Measurements from ENCODE around the gene MIOS.

Gene MIOS

GRCh38 chr7:7582596-7582995 is 15.9 kb downstream of the MIOS start:
- no peak for DNase-seq

DNA sequence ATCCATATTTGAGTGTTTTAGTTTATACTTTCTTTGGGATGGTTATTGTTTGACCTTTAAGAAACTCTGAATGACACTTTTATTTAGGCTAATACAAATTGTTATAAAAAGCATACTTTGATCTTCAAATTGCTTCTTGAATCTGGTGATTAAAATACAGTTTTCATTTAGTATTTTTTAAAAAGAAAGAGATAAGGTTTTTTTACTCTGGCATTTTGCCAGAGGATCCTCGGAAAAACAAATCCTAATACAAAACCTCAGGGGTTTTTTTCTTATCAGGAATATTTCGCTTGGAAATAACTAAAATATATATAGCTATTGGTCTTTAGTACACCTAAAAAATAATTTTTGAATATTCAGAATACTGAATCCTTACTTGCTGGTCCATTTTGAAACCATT is 17.0 kb downstream of the MIOS start:
- DNase-seq, result no peak

DNA sequence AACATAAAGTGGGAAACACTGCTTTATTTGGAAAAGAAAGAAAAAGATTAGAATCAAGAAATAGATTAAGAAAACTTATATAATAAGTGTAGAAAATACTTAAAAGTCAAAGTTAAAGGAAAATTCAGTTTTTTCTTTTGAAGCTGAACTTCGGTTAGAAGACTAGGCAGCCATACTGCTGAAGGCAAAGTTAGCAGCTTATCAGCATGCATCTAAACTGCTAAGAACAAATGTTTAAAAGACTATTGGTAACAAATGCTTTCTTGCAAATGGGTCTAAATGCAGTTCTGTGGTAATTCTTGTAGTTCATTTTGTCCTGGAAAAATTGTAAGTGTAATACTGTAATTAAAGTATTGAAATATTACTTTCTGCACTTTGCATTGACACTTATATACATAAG is 18.0 kb downstream of the MIOS start:
- no peak for DNase-seq

DNA sequence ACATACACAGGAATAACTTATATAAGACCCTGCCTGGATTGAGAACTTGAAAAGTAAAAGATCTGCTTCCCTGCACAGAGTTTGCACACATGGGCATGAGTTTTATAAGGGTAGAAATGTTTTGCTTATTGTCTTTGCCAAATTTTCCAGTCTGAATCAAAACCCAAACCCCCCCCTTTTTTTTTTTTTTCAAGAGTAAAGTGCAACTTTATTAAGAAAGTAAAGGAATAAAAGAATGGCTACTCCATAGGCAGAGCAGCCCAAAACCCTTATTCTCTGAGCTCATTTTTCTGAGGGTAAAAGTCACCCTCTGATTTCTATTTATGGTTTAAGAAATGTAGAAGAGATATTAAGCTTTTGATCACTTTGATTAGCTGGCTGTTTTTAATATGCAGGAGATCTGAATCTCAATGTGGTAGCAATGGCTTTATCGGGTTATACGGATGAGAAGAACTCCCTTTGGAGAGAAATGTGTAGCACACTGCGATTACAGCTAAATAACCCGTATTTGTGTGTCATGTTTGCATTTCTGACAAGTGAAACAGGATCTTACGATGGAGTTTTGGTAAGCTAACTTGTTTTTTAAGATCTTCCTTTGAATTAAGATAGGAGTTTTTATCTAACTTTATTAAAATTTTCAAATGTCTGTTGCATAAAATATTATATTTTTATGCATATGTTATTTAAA is 18.7 kb downstream of the MIOS start:
- no peak for DNase-seq

DNA sequence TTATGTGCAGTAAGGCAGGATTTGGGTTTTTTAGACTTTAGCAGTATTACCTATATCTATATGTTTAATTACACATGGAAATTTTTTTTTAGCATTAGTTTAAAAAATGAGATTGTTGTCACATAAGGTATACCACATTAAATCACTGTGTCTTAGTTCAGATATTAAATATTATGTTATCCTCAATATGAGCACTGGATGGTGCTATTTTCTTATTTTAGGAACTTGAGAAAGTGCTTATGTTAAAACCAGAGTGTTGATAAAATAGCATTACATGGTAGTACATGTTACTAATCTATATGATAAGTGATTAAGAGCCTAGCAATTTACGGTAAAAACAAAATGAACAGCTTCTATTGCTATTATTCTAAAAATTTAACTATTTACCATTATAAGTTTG is 28.8 kb downstream of the MIOS start:
- no peak for DNase-seq

DNA sequence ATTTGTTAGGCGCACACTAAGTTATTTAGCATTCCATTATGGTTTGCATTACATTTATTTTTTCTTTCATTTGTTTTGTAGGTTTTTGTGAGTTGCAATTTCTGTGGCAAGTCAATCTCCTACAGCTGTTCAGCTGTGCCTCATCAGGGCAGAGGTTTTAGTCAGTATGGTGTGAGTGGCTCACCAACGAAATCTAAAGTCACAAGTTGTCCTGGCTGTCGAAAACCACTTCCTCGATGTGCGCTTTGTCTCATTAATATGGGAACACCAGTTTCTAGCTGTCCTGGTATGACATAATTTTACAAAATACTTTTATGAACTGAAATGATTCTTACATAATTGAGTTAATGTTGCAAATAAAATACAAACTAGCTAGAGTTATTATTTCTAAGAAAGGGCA is 29.5 kb downstream of the MIOS start:
- DNase-seq, result no peak

- DNase-seq, result no peak
Observed at GRCh38 chr7:7607010-7607409, 40.3 kb downstream of the MIOS start.

DNA sequence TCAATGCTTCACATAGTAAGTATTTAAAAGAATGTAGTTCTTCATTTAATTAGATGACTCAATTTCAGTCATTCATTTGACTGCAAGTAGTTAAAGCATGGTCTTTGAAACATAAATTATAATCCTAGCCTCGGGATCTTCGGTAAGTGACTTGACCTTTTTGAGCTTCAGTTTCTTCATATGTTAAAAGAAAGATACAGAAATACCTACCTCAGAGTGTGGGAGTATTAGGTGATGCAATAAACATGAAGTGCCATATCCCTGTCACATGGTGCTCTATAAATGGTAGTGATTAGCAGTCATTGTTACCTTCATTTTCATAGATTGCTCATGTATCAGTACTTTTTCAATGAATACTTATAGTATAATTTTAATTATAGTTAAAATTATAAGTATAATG is 42.6 kb downstream of the MIOS start:
- no peak for DNase-seq

DNA sequence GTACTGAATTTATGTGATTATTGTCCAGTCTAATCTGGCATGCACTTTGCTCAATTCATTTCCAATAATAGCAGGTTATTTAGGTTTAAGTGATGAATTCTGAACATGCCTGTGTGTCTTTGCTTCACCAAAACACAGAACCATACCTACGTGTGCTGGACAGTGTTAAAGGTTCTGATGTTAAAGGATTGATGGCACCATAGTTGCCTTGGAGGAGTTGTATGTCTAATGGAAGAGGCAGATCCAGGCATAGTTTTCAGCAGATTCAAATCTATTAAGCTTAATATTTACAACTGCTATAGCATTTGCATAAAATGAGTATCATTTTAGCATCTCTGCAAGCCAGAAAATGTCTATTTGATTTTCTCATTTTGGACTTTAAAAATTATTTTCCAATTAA is 45.8 kb downstream of the MIOS start:
- no peak for DNase-seq

DNA sequence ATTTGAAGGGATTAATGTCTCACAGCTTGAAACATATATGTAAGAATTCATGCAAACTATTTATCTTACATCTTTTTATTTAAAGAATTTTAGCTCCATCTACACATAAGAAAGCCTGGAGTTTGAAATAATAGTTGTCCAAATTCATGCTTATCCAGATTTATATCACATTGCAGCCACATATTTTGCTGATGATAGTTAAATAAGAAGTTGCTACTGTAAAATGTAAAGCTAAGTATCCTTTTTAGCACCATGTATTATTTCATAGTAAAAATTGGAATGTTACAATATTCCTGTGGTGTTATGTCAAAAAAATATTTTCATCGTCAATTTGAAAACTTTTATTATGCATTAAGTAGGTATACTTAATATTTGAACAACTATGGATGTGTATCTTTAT is 46.5 kb downstream of the MIOS start:
- no peak for DNase-seq

DNA sequence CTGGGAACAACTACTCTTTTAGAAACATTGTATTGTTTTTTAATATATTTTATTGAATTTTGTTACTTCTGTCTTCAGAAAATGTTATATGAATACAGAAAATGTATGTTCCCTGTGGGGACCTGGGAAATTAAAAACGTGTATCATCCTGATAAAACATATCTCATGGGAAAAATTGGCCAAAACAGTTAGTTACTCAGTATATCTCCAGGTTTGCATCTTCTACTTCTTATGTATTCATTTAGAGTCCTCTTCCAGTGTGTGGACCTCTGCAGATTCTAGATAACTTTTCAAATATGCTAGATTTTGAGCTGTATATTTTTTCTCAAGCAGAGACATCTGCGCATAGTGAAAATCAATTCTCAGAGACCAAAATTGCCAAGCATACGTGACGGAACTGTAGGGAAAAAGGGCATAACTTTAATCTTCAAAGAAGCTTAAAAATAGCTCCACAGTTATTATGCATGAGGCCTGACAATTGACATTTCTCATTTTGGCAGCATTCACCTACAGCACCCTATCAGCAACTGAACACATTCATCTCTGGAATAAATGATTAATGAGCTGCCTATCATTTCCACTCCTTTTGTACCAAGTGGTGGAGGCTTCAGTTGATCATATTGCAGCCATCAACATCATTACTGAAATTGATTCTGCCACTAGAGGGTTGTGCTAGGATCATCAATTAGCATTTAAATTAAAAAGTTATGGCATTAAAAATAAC is 47.5 kb downstream of the MIOS start:
- DNase-seq, result no peak

DNA sequence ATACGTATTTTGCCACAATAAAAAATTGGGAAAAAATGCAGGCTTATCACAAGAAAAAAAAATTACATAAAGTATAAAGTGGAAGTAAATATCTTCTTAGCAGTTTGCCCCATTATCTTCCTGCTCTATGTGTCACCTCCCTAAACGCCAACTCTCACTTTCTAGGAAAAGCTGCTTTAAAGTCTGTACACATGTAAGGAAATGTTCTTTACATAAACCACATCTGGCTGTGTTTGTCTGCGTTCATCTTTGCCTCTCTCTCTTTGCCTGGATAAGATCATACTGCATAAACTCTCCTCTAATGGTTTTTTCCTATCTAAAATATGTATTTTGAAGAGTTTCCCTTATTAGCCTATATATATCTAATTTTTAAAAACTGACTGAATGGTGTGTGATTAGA is 50.9 kb downstream of the MIOS start:
- DNase-seq, result no peak

- DNase-seq, result no peak
Observed at GRCh38 chr7:7618410-7618809, 51.7 kb downstream of the MIOS start.

GRCh38 chr7:7620236-7620635 is 53.6 kb downstream of the MIOS start:
- DNase-seq, result no peak

DNA sequence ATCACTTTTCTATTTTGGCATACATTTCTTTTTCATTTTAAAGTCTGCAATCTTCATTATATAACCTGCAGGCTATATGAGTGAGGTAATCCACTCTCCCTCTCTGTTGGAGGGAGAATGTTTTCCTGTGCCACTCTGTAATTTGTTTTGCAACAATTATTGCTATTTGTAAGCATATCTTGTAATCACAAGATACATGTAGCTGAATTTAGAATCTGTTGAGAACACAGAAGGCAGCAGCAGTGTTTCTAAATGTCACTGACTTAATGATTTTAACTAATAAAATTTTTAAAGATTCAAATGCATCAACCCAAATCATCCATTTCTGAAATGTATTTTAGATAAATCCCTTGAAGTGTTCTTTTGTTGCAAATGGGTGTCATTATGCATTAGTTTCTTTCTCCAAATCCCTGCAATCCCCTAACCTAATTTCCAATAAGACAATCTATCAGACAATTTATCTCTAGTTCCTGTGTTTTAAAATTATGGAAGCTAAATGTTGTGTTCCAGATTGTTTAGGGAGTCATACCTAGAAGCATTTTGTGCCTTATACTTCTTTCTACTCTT is 54.0 kb downstream of the MIOS start:
- no peak for DNase-seq

GRCh38 chr7:7628476-7628875 is 61.8 kb downstream of the MIOS start:
- no peak for DNase-seq

DNA sequence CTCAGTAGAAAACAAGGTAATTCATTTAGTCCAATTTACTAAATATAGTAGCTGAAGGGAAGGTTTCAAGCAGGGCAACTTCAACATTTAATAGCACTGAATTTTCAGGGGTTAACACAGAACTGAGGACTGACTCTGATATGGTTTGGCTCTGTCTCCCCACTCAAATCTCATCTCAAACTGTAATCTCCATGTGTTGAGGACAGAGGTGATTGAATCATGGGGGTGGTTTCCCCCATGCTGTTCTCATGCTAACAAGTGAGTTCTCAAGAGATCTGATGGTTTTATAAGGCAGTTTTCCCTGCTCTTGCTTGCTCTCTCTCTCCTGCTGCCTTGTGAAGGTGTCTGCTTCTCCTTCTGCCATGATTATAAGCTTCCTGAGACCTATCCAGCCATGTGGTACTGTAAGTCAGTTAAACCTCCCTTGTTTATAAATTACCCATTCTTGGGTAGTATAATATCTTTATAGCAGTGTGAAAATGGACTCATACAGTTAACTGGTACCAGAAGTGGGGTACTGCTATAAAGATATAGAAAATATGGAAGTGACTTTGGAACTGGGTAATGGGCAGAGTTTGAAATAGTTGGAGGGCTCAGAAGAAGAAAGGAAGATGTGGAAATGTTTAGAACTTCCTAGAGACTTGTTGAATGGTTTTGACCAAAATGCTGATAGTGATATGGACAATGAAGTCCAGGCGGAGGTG is 64.1 kb downstream of the MIOS start:
- DNase-seq, result no peak

- no peak for DNase-seq
Observed at GRCh38 chr7:7639421-7639820, 72.7 kb downstream of the MIOS start.

GRCh38 chr7:7639847-7640220 is 73.2 kb downstream of the MIOS start:
- DNase-seq, result no peak

- DNase-seq, result peak; percentile 94
Observed at GRCh38 chr7:7640221-7641128, 73.8 kb downstream of the MIOS start, which contains the start of gene UMAD1. TSS of gene UMAD1 (plus strand) at chr7:7640752. CDS start at chr7:7673372, 32,620 bp downstream.

GRCh38 chr7:7641129-7641663 is 74.5 kb downstream of the MIOS start:
- DNase-seq, result no peak

DNA sequence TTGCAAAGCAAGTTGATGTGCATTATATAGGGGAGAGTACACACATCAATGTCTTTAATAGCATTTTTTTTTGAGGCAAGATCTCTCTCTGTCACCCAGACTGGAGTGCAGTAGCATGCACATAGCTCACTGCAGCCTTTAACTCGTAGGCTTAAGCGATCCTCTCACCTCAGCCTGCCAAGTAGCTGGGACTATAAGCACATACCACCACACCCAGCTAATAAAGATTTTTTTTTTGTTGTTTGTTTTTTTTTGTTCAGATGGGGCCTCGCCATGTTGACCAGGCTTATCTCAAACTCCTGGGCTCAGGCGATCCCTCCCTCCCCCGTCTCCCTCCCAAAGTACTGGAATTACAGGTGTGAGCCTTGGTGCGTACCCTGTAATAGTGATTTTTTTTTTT is 75.4 kb downstream of the MIOS start:
- DNase-seq, result no peak

All from right kidney (tissue), 1 donor.